PC-3 (cell line): ENCODE results near the gene MYL11. TPM values are rescaled to one million over a fixed set of nuclear protein-coding genes. Genes with fewer than 3 reads are reported as not detected.

ENCODE experiments used
- ATAC-seq: fragments of 200-7000 bp; cut with Tn5 transposase; 2 replicates; pipeline ENCODE4 v1.9.1; 2020; ENCODE audit warnings: mild to moderate bottlenecking, moderate library complexity
- BruUV-seq: library from RNA; stranded (reverse); fragments of 400-500 nt; replicated peaks from 2 replicates; lab custom pipeline; 2021; lab: Mats Ljungman, UMichigan
- CTCF ChIA-PET: fragments of 300-600 bp; sonication (Branson Sonifier 250); formaldehyde crosslinking; loops from one replicate; lab custom pipeline; 2022; ENCODE audit warnings: antibody characterized with exemption; lab: Charles Lee
- POLR2A ChIA-PET: fragments of 300-600 bp; sonication (Branson Sonifier 250); formaldehyde crosslinking; loops from one replicate; lab custom pipeline; 2022; ENCODE audit warnings: antibody characterized with exemption; ENCODE audit not compliant: unreplicated experiment; lab: Charles Lee
- DNase-seq: peaks from one replicate; pipeline ENCODE4 v3.0.0-alpha.2; 2015
- H2AFZ ChIP-seq: fragments of 300-600 bp; sonication (generic); 2 replicates; pipeline ENCODE4 v1.6.0; 2016; ENCODE audit warnings: antibody characterized with exemption, low read length
- H3F3A ChIP-seq: fragments of 300-600 bp; sonication (generic); one replicate; pipeline ENCODE4 v1.6.0; 2017; ENCODE audit warnings: antibody characterized with exemption, low read length, control low read depth, mild to moderate bottlenecking; ENCODE audit not compliant: unreplicated experiment
- H3K27ac ChIP-seq: fragments of 300-600 bp; sonication (generic); 2 replicates; pipeline ENCODE4 v1.5.1; 2016; ENCODE audit warnings: mild to moderate bottlenecking, low read length
- H3K27me3 ChIP-seq: fragments of 300-600 bp; sonication (generic); 2 replicates; pipeline ENCODE4 v1.6.1; 2016; ENCODE audit warnings: low read length, mixed read lengths
- H3K36me3 ChIP-seq: fragments of 300-600 bp; sonication (generic); 2 replicates; pipeline ENCODE4 v1.6.1; 2016; ENCODE audit warnings: low read depth, mixed run types, low read length, mixed read lengths
- H3K4me1 ChIP-seq: fragments of 300-600 bp; sonication (generic); 2 replicates; pipeline ENCODE4 v1.5.1; 2016; ENCODE audit warnings: low read length; ENCODE audit not compliant: insufficient read depth
- H3K4me2 ChIP-seq: fragments of 300-600 bp; sonication (generic); 2 replicates; pipeline ENCODE4 v1.6.0; 2016; ENCODE audit warnings: low read length
- H3K4me3 ChIP-seq: fragments of 300-600 bp; sonication (generic); 2 replicates; pipeline ENCODE4 v1.5.1; 2016; ENCODE audit warnings: mild to moderate bottlenecking, low read length, mixed read lengths
- H3K79me2 ChIP-seq: fragments of 300-600 bp; sonication (generic); 2 replicates; pipeline ENCODE4 v1.6.1; 2017; ENCODE audit warnings: low read length, mixed read lengths
- H3K9ac ChIP-seq: fragments of 300-600 bp; sonication (generic); 2 replicates; pipeline ENCODE4 v1.6.0; 2016; ENCODE audit warnings: mild to moderate bottlenecking, low read length
- H3K9me2 ChIP-seq: fragments of 300-600 bp; sonication (generic); replicated peaks from 2 replicates; pipeline ENCODE4 v1.6.1; 2016; ENCODE audit warnings: mixed run types, low read length, mixed read lengths
- H3K9me3 ChIP-seq: fragments of 300-600 bp; sonication (generic); 2 replicates; pipeline ENCODE4 v1.6.1; 2016; ENCODE audit warnings: low read length, mixed read lengths
- H4K20me1 ChIP-seq: fragments of 300-600 bp; sonication (generic); 2 replicates; pipeline ENCODE4 v1.6.1; 2016; ENCODE audit warnings: low read length, mixed read lengths
- CTCF ChIP-seq: fragments of 300-600 bp; sonication (generic); conservative IDR thresholded peaks from 2 replicates; pipeline ENCODE4 v1.5.1; 2017; ENCODE audit warnings: antibody characterized with exemption, low read depth, mild to moderate bottlenecking, low read length
- EZH2 ChIP-seq: fragments of 300-600 bp; sonication (generic); IDR thresholded peaks from one replicate; pipeline ENCODE4 v1.6.1; 2017; ENCODE audit warnings: antibody characterized with exemption, mild to moderate bottlenecking, low read length; ENCODE audit not compliant: unreplicated experiment
- EZH2phosphoT487 ChIP-seq: fragments of 300-600 bp; sonication (generic); IDR thresholded peaks from 2 replicates; pipeline ENCODE4 v1.6.1; 2018; ENCODE audit warnings: mild to moderate bottlenecking, antibody characterized with exemption, low read length, borderline replicate concordance
- intact Hi-C: fragments of 100-400 bp; cut with micrococcal nuclease; formaldehyde crosslinking; loops from 2 replicates; pipeline ENCODE4 v1.9.0; 2023
- total RNA-seq: library from RNA; depleted of rRNA; stranded (reverse); fragments of >200 nt; gene quantifications from 2 replicates; pipeline ENCODE4 v1.2.3, GENCODE V29; 2014

Gene MYL11
- total RNA-seq, 1 experiment from 2014 or later = not detected

DNA sequence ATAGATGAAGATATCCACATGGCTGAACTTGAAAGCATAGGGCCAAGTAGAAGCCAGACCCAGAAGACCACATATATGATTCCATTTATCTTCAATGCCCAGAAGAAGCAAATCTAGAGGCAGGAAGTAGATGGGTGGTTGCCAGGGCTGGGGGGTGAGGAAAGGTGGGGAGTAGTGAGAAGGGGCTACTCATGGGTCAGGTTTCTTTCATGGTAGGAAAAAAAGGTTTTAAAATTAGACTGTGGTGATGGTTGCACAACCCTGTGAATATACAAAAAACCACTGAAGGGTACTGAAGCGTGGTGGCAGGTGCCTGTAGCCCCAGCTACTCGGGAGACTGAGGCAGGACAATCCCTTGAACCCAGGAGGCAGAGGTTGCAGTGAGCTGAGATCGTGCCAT, 24.9 kb upstream of the MYL11 start:
- TF ChIP-seq CTCF (no peak), EZH2 (no peak), EZH2phosphoT487 (no peak)
- no peak for ATAC-seq
- Histone ChIP-seq H2AFZ (no peak overlapping the region), H3K27me3 (no peaks in the 10 kb centered on the region), H3K9ac (no peak overlapping the region), H3K79me2 (peaks cover 16% of the 10 kb centered on the region), H3K4me1 (peaks cover 25% of the 10 kb centered on the region), H3F3A (no peaks in the 10 kb centered on the region), H3K4me2 (no peak overlapping the region), H4K20me1 (peaks cover 13% of the 10 kb centered on the region), H3K9me3 (no peaks in the 10 kb centered on the region), H3K4me3 (no peak overlapping the region), H3K27ac (no peak overlapping the region), H3K9me2 (no peaks in the 10 kb centered on the region), H3K36me3 (peaks cover 10% of the 10 kb centered on the region; the same call in 1 of the 2 replicates)
- intact Hi-C loops = no loop called here
- DNase-seq = no peak
- ChIA-PET CTCF (no interaction called here), POLR2A (no interaction called here)
- no TSS peak for BruUV-seq

- Histone ChIP-seq H3K4me2 (no peak overlapping the region), H3K4me3 (no peak overlapping the region), H3K9me3 (no peaks in the 10 kb centered on the region), H4K20me1 (peaks cover 13% of the 10 kb centered on the region), H3K9me2 (no peaks in the 10 kb centered on the region), H3K27ac (no peak overlapping the region), H3K4me1 (peaks cover 25% of the 10 kb centered on the region), H3K9ac (no peak overlapping the region), H3K36me3 (peaks cover 10% of the 10 kb centered on the region; the same call in 1 of the 2 replicates), H3F3A (no peaks in the 10 kb centered on the region), H3K79me2 (peaks cover 20% of the 10 kb centered on the region), H3K27me3 (no peaks in the 10 kb centered on the region), H2AFZ (no peak overlapping the region)
- DNase-seq (no peak), ATAC-seq (no peak)
- intact Hi-C loops = no loop called here
- BruUV-seq = no TSS peak
- ChIA-PET POLR2A (no interaction called here), CTCF (no interaction called here)
- no peak for TF ChIP-seq EZH2phosphoT487
- TF ChIP-seq EZH2 = no peak
- no peak for TF ChIP-seq CTCF
Measured at GRCh38 chr16:30350134-30350871, 24.3 kb upstream of the MYL11 start.

GRCh38 chr16:30351001-30351441, 23.6 kb upstream of the MYL11 start:
- Histone ChIP-seq H4K20me1 (peaks cover 13% of the 10 kb centered on the region), H3K4me2 (no peak overlapping the region), H3K36me3 (peaks cover 10% of the 10 kb centered on the region; the same call in 1 of the 2 replicates), H3K4me1 (peaks cover 32% of the 10 kb centered on the region), H3F3A (no peaks in the 10 kb centered on the region), H3K9me3 (no peaks in the 10 kb centered on the region), H3K79me2 (peaks cover 20% of the 10 kb centered on the region), H3K4me3 (no peak overlapping the region), H3K27ac (no peak overlapping the region), H3K27me3 (no peaks in the 10 kb centered on the region), H3K9ac (no peak overlapping the region), H2AFZ (no peak overlapping the region), H3K9me2 (no peaks in the 10 kb centered on the region)
- BruUV-seq = no TSS peak
- ChIA-PET CTCF (no interaction called here), POLR2A (no interaction called here)
- TF ChIP-seq EZH2phosphoT487 = no peak
- no peak for TF ChIP-seq CTCF
- TF ChIP-seq EZH2 = no peak
- intact Hi-C loops = no loop called here
- DNase-seq (no peak), ATAC-seq (no peak)
